Ishikawa (cell line): Measurements from ENCODE around the gene C1orf56.
A peak's percentile ranks its signal among the peaks of the same experiment; 100 is the strongest.

Experiments used
- CEBPB ChIP-seq: IDR thresholded peaks from 2 replicates; pipeline ENCODE4 v1.6.1; 2012
- CREB1 ChIP-seq: IDR thresholded peaks from 2 replicates; pipeline ENCODE4 v1.6.1; 2012; ENCODE audit warnings: low read depth
- EGR1 ChIP-seq: IDR thresholded peaks from 2 replicates; pipeline ENCODE4 v1.6.1; 2012
- EP300 ChIP-seq: IDR thresholded peaks from 2 replicates; pipeline ENCODE4 v1.6.1; 2012; ENCODE audit warnings: borderline replicate concordance
- FOXM1 ChIP-seq: IDR thresholded peaks from 2 replicates; pipeline ENCODE4 v1.6.1; 2012; ENCODE audit warnings: low read depth, borderline replicate concordance
- NFIC ChIP-seq: IDR thresholded peaks from 2 replicates; pipeline ENCODE4 v1.6.1; 2012
- RAD21 ChIP-seq: IDR thresholded peaks from 2 replicates; pipeline ENCODE4 v1.6.1; 2012; ENCODE audit warnings: low read depth
- TCF12 ChIP-seq: IDR thresholded peaks from 2 replicates; pipeline ENCODE4 v1.6.1; 2012; ENCODE audit warnings: low read depth
- TEAD4 ChIP-seq: IDR thresholded peaks from 2 replicates; pipeline ENCODE4 v1.6.1; 2012
- YY1 ChIP-seq: IDR thresholded peaks from 2 replicates; pipeline ENCODE4 v1.6.1; 2012; ENCODE audit warnings: low read depth
- ZBTB7A ChIP-seq: IDR thresholded peaks from 2 replicates; pipeline ENCODE4 v1.6.1; 2012; ENCODE audit warnings: low read depth
- TF ChIP-seq, protein P1 (sequence below): IDR thresholded peaks from 2 replicates; pipeline ENCODE4 v1.6.1; 2012; ENCODE audit warnings: low read depth, mild to moderate bottlenecking
- TF ChIP-seq, protein P2 (sequence below): IDR thresholded peaks from 2 replicates; pipeline ENCODE4 v1.6.1; 2012
- TF ChIP-seq, protein P3 (sequence below): IDR thresholded peaks from 2 replicates; pipeline ENCODE4 v1.6.1; 2012

C1orf56 gene

DNA sequence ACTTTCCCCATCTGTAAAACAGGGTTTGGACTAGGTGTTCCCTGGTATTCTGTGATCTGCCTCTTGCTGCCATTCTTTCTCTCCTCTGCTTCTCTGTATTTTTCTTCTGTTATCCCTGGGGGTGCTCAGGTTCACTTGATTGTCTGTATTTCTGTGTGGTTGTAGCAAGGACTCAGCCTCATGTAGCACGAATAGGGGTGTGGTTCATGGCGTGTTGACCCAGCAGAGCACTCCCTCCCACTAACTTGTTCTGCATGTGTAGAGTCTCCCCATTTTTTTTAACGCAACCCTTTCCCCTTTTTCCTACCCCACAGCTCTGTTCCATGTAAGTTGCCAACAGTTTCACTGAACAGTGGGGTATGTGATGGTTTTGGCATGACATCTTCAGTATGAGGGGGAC, 12.4 kb upstream of the C1orf56 start:
- TF ChIP-seq TCF12 (no peak), EGR1 (no peak), CREB1 (no peak), TEAD4 (no peak), YY1 (no peak), EP300 (no peak)
- TF ChIP-seq, protein P1, sequence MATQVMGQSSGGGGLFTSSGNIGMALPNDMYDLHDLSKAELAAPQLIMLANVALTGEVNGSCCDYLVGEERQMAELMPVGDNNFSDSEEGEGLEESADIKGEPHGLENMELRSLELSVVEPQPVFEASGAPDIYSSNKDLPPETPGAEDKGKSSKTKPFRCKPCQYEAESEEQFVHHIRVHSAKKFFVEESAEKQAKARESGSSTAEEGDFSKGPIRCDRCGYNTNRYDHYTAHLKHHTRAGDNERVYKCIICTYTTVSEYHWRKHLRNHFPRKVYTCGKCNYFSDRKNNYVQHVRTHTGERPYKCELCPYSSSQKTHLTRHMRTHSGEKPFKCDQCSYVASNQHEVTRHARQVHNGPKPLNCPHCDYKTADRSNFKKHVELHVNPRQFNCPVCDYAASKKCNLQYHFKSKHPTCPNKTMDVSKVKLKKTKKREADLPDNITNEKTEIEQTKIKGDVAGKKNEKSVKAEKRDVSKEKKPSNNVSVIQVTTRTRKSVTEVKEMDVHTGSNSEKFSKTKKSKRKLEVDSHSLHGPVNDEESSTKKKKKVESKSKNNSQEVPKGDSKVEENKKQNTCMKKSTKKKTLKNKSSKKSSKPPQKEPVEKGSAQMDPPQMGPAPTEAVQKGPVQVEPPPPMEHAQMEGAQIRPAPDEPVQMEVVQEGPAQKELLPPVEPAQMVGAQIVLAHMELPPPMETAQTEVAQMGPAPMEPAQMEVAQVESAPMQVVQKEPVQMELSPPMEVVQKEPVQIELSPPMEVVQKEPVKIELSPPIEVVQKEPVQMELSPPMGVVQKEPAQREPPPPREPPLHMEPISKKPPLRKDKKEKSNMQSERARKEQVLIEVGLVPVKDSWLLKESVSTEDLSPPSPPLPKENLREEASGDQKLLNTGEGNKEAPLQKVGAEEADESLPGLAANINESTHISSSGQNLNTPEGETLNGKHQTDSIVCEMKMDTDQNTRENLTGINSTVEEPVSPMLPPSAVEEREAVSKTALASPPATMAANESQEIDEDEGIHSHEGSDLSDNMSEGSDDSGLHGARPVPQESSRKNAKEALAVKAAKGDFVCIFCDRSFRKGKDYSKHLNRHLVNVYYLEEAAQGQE: no peak
- TF ChIP-seq, protein P2, sequence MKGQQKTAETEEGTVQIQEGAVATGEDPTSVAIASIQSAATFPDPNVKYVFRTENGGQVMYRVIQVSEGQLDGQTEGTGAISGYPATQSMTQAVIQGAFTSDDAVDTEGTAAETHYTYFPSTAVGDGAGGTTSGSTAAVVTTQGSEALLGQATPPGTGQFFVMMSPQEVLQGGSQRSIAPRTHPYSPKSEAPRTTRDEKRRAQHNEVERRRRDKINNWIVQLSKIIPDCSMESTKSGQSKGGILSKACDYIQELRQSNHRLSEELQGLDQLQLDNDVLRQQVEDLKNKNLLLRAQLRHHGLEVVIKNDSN: no peak

DNA sequence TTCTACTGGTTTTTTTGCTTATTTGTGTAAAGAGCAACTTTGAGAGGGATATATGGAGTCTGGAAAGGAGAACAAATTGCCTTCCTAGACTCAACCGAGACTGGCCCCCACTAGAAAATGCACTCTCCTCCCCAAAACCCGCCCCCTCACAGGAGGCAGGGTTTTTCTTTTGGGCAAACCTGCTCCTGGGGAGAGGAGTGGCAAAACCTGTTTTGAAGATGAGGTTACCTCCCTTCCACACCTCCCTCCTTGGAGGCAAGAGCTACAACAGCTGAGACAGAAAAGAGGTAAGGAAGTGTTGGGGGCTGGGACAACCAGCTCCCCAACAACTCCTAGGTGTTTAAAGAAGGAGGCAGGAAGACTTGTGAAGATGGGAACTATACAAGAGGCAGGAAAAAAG, 11.2 kb upstream of the C1orf56 start, which contains the start of gene BNIPL:
BNIPL (plus strand) TSS at position 231 of the 400 bp plus-strand sequence; CDS start at position 371, 140 bp downstream.
- no peak for TF ChIP-seq RAD21
- TF ChIP-seq YY1: no peak
- 0 out of 2 replicates have a peak, but pooled peaks have one; percentile 23 for TF ChIP-seq TCF12
- peak; percentile 39; the same call in 1 of the 2 replicates for TF ChIP-seq EGR1

DNA sequence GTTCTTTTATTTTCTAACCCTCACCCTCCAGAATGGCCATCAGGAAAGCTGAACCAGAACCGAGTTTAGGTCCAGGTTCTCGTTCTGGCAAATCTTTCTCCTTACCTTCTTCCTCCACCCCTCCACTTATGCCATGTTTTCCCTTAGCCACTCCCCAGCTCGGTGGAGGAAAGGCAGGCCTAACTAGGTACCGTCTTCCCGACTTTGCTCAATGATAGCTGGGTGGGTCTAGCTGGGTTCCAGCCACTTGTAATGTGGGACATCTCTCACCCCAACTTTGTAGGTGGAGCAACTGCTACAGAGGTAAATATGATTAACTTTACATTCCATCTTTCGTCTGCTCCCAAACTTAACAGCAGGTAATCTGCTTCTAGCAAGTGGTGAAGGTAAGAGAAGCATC, 10.5 kb upstream of the C1orf56 start:
- TF ChIP-seq ZBTB7A: no peak
- TF ChIP-seq EP300: no peak
- TF ChIP-seq, protein P1: no peak
- no peak for TF ChIP-seq NFIC

DNA sequence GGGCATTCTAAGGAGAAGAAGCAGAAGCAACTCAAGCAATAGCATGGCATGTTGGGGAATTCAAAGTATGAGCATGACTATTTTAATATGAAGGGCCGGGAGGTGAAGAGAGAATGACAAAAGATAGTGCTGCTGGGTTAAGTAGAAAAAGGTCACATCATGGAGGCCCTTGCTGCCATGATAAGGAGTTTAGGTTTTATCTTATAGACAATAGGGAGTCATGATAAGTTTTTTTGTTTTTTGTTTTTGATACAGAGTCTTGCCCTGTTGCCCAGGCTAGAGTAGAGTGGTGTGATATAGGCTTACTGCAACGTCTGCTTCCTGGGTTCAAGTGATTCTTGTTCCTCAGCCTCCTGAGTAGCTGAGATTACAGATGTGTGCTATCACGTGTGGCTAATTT, 8.0 kb upstream of the C1orf56 start:
- no peak for TF ChIP-seq RAD21
- no peak for TF ChIP-seq FOXM1
- TF ChIP-seq ZBTB7A: no peak
- no peak for TF ChIP-seq YY1
- no peak for TF ChIP-seq EP300
- TF ChIP-seq, protein P2: no peak
- TF ChIP-seq TEAD4: no peak
- TF ChIP-seq, protein P1: no peak
- TF ChIP-seq TCF12: no peak
- TF ChIP-seq, protein P3, sequence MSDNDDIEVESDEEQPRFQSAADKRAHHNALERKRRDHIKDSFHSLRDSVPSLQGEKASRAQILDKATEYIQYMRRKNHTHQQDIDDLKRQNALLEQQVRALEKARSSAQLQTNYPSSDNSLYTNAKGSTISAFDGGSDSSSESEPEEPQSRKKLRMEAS: no peak

DNA sequence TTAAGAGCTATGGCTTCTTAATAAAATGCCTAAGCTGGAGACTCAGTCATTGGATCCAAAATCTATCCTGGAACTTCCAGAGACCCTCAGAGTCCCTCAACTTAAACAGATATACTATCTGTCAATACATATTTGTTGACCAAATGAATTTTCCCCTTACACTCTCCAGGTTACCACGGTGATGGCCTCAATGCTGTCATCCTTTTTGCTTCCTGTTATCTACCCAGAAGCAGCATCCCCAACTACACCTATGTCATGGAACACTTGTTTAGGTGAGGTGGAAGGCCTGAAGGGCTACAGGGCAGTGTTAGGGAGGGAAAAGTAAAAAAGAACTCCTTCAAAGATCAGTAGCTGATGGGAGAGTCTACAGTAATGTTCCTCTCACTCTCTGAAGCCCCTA, 4.4 kb upstream of the C1orf56 start:
- TF ChIP-seq TCF12 (no peak), TEAD4 (no peak), EP300 (no peak), CEBPB (no peak), ZBTB7A (no peak), YY1 (no peak), NFIC (no peak), RAD21 (no peak)
- TF ChIP-seq, protein P1: no peak
- TF ChIP-seq, protein P2: no peak
